HCT116 (cell line): ENCODE data around the gene RAD50.
"Not testable (repeated sequence)": the region's sequence is repeated elsewhere in the genome, so short reads cannot be mapped to it uniquely, and the experiment has no call there.

Source experiments
- CTCF ChIP-seq, 3 experiments: fragments of 200-600 bp in 1 of 3; sonication (generic) in 1 of 3; IDR thresholded peaks in 2 of 3; conservative IDR thresholded peaks in 1 of 3; 2 replicates each; pipeline ENCODE4 v1.5.1; 2012 to 2017; ENCODE audit warnings: low read depth in 2 of 3, low read length in 2 of 3, antibody characterized with exemption in 1 of 3, borderline replicate concordance in 1 of 3, control low read depth in 1 of 3, mild to moderate bottlenecking in 1 of 3, mixed read lengths in 1 of 3, mixed run types in 1 of 3, moderate library complexity in 1 of 3; ENCODE audit not compliant: insufficient read depth in 1 of 3
- POLR2A ChIP-seq: IDR thresholded peaks from 2 replicates; pipeline ENCODE4 v1.7.0; 2011; ENCODE audit warnings: borderline replicate concordance; ENCODE audit not compliant: insufficient read depth, insufficient read length; ENCODE audit errors: extremely low read depth
- POLR2AphosphoS5 ChIP-seq: IDR thresholded peaks from 2 replicates; pipeline ENCODE4 v1.6.1; 2011; ENCODE audit warnings: mild to moderate bottlenecking, low read depth, low read length, moderate library complexity
- SP1 ChIP-seq: IDR thresholded peaks from 2 replicates; pipeline ENCODE4 v1.6.1; 2012; ENCODE audit warnings: low read depth
- ZNF274 ChIP-seq: fragments of 200-500 bp; sonication (Bioruptor generic); IDR thresholded peaks from 2 replicates; pipeline ENCODE4 v1.6.1; 2014; ENCODE audit warnings: mild to moderate bottlenecking, low read depth, low read length, inconsistent platforms

DNA sequence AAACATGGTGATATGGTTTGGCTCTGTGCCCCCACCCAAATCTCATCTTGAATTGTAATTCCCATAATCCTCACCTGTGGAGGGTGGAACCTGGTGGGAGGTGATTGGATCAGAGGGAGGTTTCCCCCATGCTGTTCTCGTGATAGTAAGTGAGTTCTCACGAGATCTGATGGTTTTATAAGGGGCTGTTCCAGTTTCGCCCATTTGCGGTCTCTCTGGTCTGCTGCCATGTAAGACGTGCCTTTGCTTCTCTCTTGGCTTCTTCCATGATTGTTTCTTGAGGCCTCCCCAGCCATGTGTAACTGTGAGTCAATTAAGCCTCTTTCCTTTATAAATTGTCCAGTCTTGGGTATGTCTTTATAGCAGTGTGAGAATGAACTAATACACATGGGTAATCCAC, 31.9 kb upstream of the RAD50 start:
- not testable (repeated sequence) for TF ChIP-seq SP1; POLR2A; CTCF (IDR thresholded peaks at IDR 0.05 in 2 of 3, conservative IDR thresholded peaks at IDR 0.05 in 1 of 3; ENCODE audit: borderline replicate concordance in 1 of 3, insufficient read depth in 1 of 3, low read depth in 2 of 3, low read length in 2 of 3); ZNF274; POLR2AphosphoS5
